ENCODE results near the gene FOSL2. TPM values are rescaled to one million over a fixed set of nuclear protein-coding genes. Genes with fewer than 3 reads are reported as not detected.
A peak's percentile ranks its signal among the peaks of the same experiment; 100 is the strongest.

Gene FOSL2
- total RNA-seq, 1 donor from 2014 or later: 213 TPM

DNA sequence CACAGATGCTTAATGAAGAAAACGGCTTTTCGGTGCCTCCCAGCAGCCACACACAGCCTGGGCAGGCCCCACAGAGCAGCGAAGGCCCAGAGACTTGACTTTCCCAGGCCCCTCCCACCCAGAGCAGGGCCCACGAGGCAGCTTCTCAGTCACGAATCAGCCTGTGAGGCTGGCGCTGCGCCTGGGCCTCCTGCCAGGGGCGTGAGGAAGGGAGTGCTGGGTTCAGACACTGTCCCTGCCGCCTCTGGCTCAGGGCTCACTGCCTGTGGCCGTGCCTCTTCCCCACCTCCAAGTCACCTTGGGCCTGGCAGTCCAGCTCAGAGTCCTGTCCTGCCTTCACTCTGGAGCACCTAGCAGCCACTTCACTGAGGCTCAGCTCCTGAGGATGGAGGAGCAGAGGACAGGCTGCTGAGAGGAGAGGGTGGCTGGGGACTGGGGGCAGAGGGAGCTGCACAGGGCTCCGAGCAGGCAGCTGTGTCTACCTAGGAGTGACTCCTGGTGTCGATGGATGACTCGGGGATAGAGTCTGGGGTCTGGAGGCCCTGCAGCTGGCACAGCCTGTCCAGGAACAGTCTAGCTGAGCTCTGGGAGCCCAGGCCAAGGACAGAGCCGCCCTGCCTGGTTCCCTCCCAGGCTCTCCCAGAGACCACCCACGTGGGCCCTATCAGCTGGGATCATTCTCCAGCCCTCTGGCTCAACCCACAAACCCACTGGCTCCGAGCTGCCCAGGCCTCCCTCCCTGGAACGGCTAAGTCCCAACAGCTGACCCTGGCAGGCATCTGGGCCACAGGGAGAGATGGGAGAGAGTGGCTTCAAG lies 36.4 kb upstream of the FOSL2 start:
- H3K4me1 ChIP-seq: peaks cover 67% of the 10 kb centered on the region
- TF ChIP-seq POLR2A (IDR thresholded peaks at IDR 0.05): no peak
- TF ChIP-seq POLR2AphosphoS5 (IDR thresholded peaks at IDR 0.05; ENCODE audit: insufficient read depth in 1 of 2, low read depth in 1 of 2): peak; percentile 76 to 78
- no peak for DNase-seq (ENCODE audit: extremely low spot score in 2 of 2)
- no peaks in the 10 kb centered on the region for H3K36me3 ChIP-seq
- H3K27ac ChIP-seq: peak overlapping the region; percentile 91
- no peaks in the 10 kb centered on the region for H3K27me3 ChIP-seq
- H3K9me3 ChIP-seq: no peaks in the 10 kb centered on the region
- intact Hi-C loops (cut with DNase I): no loop called here
- H3K4me3 ChIP-seq: no peak overlapping the region

DNA sequence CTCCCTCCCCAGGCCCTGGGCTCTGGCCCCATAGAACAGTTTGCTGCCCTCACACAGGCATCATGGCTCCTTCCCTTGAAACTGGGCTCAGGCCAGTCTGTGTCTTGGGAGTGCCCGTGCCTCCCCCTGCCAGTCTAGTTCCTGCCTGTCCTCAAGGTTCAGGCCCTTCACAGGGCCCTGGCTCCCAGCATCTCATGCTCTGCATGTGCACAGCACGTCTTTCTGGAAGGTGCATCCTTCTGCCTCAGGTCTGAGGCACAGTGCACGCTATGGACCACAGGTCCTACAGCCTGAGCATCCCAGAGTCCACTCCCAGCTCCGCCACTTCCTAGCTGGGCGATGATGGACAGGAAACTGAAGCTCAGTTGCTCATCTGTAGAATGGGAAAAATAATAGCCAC lies 35.6 kb upstream of the FOSL2 start:
- Histone ChIP-seq H3K27me3 (no peaks in the 10 kb centered on the region), H3K9me3 (no peaks in the 10 kb centered on the region), H3K36me3 (no peaks in the 10 kb centered on the region), H3K27ac (peak overlapping the region; percentile 91), H3K4me1 (peaks cover 63% of the 10 kb centered on the region), H3K4me3 (no peak overlapping the region)
- intact Hi-C loops (cut with DNase I): no loop called here
- no peak for TF ChIP-seq POLR2AphosphoS5 (IDR thresholded peaks at IDR 0.05; ENCODE audit: insufficient read depth in 1 of 2, low read depth in 1 of 2)
- DNase-seq (ENCODE audit: extremely low spot score in 2 of 2): no peak

DNA sequence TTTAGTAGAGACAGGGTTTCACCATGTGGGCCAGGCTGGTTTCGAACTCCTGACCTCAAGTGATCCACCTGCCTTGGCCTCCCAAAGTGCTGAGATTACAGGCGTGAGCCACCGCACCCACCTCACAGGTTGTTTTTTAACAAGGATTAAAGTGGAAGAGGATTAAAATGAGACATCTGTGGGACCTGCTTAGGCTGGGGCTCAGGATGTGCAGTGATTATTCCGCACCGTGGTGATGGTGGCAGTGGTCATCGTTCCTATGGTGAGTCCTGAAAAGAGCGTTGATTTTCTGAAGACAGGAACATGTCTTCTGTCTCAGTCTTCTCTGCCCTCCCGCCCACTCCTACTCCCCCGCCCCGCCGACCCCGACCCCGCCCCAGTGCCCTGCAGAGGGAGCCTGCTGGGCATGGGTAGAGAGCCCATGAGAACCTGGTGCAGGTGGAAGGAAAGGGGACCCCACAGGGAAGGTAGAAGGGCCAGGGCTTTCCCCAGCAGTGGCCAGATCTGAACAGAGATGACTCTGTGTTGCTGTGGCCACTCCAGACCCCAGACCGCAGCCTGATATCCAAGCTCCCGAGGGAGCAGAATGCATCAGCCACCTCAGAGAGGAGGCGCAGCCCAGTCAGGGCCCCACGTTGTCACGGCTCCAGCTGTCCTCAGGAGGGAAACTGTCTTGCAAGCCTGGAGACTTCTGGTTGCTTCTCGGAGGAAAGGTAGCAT lies 34.5 kb upstream of the FOSL2 start:
- Histone ChIP-seq H3K27me3 (no peaks in the 10 kb centered on the region), H3K36me3 (no peaks in the 10 kb centered on the region), H3K27ac (peak overlapping the region; percentile 68), H3K4me3 (no peak overlapping the region), H3K4me1 (peaks cover 54% of the 10 kb centered on the region), H3K9me3 (no peaks in the 10 kb centered on the region)
- DNase-seq (ENCODE audit: extremely low spot score in 2 of 2): no peak
- TF ChIP-seq POLR2AphosphoS5 (IDR thresholded peaks at IDR 0.05; ENCODE audit: insufficient read depth in 1 of 2, low read depth in 1 of 2): no peak
- TF ChIP-seq POLR2A (IDR thresholded peaks at IDR 0.05): no peak
- TF ChIP-seq, protein P1, sequence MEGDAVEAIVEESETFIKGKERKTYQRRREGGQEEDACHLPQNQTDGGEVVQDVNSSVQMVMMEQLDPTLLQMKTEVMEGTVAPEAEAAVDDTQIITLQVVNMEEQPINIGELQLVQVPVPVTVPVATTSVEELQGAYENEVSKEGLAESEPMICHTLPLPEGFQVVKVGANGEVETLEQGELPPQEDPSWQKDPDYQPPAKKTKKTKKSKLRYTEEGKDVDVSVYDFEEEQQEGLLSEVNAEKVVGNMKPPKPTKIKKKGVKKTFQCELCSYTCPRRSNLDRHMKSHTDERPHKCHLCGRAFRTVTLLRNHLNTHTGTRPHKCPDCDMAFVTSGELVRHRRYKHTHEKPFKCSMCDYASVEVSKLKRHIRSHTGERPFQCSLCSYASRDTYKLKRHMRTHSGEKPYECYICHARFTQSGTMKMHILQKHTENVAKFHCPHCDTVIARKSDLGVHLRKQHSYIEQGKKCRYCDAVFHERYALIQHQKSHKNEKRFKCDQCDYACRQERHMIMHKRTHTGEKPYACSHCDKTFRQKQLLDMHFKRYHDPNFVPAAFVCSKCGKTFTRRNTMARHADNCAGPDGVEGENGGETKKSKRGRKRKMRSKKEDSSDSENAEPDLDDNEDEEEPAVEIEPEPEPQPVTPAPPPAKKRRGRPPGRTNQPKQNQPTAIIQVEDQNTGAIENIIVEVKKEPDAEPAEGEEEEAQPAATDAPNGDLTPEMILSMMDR (IDR thresholded peaks at IDR 0.05): no peak
- intact Hi-C loops (cut with DNase I): no loop called here

DNA sequence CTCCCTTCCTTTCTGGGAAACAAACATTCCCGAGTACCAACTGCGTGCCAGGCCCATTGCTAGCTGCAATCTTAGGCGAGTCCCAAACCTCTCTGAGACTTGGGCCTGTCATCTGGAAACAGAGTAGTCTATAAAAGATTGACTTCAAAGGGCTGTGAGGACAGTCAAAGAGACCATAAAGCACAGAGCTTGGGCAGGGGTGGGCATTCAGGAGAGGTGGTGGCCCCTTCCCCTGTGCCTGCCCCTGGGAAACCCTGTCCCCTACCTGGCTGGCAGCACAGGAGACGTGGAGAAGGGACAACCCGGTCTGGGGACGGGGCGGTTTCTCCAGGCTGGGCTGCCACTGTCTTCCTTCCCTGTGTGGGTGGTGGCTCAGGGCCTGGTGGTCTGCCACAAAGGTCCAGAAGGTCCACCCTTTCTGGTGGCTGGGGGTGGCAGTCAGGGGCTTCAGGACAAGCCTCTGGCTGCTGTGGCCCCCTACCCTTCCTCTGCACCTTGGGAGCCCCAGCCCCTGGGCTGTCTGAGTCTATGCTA lies 33.9 kb upstream of the FOSL2 start:
- H3K27ac ChIP-seq: peak overlapping the region; percentile 68
- no peak for DNase-seq (ENCODE audit: extremely low spot score in 2 of 2)
- H3K9me3 ChIP-seq: no peaks in the 10 kb centered on the region
- H3K27me3 ChIP-seq: no peaks in the 10 kb centered on the region
- intact Hi-C loops (cut with DNase I): no loop called here
- no peak overlapping the region for H3K4me3 ChIP-seq
- TF ChIP-seq POLR2AphosphoS5 (IDR thresholded peaks at IDR 0.05; ENCODE audit: insufficient read depth in 1 of 2, low read depth in 1 of 2) (no peak), POLR2A (IDR thresholded peaks at IDR 0.05) (no peak)
- TF ChIP-seq, protein P1 (IDR thresholded peaks at IDR 0.05): no peak
- no peaks in the 10 kb centered on the region for H3K36me3 ChIP-seq
- H3K4me1 ChIP-seq: peaks cover 54% of the 10 kb centered on the region

DNA sequence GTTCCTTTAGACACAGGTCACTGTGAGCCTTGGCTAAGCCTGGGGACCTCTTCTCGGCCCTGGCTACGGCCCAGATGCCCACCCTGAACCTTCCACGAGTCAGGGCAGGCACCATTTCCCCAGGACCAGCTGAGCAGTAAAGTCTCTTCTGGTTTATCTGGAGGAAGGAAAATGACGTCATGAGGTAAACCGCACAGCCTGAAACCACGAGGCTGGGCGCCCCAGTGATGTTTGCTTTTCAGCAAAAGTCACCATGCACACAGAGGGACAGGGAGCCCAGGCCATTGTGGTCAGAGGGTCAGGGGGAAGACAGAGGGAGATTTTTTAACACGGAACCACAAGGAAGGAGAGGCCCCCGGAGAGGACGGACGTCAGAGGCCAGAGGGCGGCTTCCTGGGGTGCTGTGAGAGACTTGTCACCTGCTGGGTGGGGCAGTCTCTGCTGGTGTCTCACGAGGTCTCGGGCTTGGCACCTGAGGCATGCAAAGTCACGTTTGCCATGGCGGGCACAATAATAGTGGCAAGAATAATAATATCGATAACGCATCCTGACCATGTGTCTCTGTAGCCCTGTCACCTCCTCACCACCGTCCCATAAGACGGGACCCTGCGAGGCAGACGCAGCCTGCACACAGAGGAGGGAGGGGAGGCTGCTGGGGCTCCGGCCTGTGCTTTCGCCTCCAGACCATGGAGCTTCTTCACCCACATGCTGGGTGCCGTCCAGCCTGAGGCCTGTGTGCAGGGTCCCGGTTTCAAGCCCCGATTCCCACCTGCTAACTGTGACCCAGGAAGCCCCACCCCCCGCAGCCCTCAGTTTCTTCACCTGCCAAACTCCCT lies 33.2 kb upstream of the FOSL2 start:
- H3K9me3 ChIP-seq: no peaks in the 10 kb centered on the region
- peak overlapping the region; percentile 68 for H3K27ac ChIP-seq
- no peaks in the 10 kb centered on the region for H3K36me3 ChIP-seq
- no peaks in the 10 kb centered on the region for H3K27me3 ChIP-seq
- no peak for DNase-seq (ENCODE audit: extremely low spot score in 2 of 2)
- H3K4me3 ChIP-seq: no peak overlapping the region
- intact Hi-C loops (cut with DNase I): no loop called here
- TF ChIP-seq POLR2AphosphoS5 (IDR thresholded peaks at IDR 0.05; ENCODE audit: insufficient read depth in 1 of 2, low read depth in 1 of 2) (peak in 1 of 2 donors; percentile 53), POLR2A (IDR thresholded peaks at IDR 0.05) (no peak)
- TF ChIP-seq, protein P1 (IDR thresholded peaks at IDR 0.05): no peak
- H3K4me1 ChIP-seq: peaks cover 54% of the 10 kb centered on the region

All from vagina (tissue), 2 donors.